HG02610 (cell line): ENCODE data around the gene C16orf74.

Source experiments
- ATAC-seq: cut with Tn5 transposase; IDR thresholded peaks from one replicate; pipeline ENCODE4 v1.9.1; 2021; ENCODE audit warnings: mild to moderate bottlenecking, moderate library complexity; ENCODE audit not compliant: unreplicated experiment

Gene C16orf74

DNA sequence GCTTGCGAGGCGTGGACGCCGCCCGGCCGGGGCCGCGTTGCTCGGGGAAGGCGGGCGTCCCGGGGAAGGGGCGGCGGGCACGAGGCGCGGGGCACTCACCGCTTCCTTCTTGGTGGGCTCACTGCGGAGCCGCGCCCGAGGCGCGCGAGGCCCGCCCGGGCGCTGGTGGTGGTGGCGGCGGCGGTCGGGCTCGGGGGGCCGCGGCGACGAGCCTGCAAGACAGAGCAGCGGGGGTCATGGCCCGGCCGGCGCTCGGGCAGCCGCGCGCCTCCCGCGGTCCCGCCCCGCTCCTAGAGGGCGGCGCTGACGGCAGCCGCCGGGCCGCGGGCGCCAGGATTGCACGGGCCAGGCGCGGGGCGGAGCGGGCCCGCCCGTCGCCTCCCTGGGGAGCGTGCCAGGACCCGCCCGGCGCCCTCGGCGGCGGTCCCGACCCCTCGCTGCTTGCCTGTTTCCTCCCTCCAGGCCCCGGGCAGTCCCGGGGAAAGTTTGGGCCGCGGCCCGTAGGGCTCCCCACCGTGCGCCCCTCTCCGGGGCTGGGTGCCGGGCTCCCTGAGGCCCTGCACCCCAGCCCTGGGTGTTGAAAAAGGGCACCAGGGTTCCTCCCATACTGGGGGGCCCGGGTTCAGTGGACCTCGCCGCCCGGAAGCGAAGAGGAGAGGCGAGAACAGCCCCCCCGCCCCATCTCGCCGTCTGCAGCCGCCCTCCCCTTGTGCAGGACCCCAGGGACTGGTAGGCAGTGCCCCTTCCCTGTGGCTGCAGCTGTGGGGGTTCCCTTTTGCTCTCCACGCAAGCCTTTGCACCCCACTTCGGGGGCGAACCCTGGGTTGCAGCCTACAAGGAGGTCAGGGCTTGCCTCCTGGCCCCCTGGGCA, at the start of gene C16orf74:
TSS of gene C16orf74 (minus strand) at position 270 of the 871 bp plus-strand sequence. CDS start 15,879 bp downstream, outside the sequence.
- ATAC-seq = peak; percentile 43

DNA sequence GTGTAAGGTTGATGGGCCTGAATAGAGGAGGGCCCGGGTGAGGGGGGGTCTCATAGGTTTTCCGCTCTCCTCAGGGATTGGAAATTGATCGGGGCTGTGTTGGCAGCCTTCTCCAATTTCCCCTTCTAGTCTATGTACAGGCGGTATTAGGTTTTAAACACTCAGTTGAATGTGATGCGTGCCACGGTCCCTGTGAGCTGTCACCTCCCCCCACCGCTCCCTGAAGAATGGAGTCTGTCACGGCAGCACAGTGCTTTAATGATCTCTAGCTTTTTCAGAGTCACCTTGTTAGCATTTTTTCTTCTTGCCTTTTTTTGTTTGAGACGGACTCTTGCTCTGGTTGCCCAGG, 49.4 kb upstream of the C16orf74 start:
- ATAC-seq = no peak

DNA sequence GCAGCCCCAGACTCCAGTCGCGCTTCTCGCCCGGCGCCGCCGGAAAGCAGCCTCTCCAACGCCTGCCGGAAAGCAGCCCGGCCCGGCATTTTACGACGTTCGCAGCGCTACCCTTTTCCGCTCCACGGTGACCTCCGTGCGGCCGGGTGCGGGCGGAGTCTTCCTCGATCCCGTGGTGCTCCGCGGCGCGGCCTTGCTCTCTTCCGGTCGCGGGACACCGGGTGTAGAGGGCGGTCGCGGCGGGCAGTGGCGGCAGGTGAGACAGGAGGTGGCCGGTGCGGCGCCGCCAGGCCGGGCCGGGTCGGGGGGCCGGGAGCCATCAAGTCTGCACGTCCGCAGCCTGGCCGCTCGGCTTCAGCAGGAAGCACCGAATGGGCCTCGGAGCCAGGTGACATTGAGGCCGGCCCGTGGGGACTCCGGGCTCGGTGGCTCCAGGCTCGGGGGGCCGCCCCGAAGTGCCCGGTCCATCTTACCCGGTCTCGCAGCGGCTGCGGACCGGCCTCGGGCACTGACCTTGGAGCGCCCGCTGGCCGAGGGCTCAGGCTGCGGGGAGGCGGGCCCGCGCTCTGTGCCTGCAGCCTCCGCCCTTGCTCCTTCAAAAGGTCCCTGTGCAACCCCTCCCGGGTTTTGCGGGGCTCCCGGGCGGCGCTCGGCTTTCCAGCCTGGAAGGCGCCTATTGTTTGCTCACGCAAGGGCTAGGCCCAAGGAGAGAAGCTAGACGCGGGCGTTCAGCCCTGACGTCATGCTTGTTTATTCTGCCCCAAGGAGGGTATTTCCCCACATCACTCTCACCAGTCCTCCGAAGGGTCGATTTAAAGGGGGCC, 48.8 kb upstream of the C16orf74 start, which contains the start of the genes COX4I1 and EMC8:
TSS of gene COX4I1 (plus strand) at position 199 of the 824 bp plus-strand sequence. CDS start 1,511 bp downstream, outside the sequence.
TSS of gene EMC8 (minus strand) at position 48 of the 824 bp plus-strand sequence. CDS start 249 bp downstream, outside the sequence.
- peak; percentile 80 for ATAC-seq

GRCh38 chr16:85798901-85799496, 48.1 kb upstream of the C16orf74 start:
- peak; percentile 21 for ATAC-seq

GRCh38 chr16:85798283-85798776, 47.4 kb upstream of the C16orf74 start:
- no peak for ATAC-seq

DNA sequence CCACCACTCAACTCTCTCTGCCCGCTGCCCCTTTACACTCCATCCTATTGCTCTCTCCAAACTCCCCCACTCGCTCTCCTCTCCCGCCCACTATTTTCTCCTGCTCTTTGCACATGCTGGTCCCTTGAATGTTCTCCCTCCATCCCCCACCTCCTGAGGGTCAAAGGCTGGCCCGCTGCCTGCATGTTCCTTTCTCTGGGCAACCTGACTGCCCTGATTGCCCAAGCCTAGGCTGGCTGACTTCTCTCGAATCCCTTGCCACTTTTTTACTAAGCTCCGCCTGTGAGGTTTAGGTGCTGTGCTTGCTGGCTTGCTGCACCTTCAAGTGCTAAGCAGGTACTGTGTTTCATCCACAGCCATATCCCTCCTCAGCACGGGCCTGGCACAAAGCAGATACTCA, 45.7 kb upstream of the C16orf74 start:
- no peak for ATAC-seq

DNA sequence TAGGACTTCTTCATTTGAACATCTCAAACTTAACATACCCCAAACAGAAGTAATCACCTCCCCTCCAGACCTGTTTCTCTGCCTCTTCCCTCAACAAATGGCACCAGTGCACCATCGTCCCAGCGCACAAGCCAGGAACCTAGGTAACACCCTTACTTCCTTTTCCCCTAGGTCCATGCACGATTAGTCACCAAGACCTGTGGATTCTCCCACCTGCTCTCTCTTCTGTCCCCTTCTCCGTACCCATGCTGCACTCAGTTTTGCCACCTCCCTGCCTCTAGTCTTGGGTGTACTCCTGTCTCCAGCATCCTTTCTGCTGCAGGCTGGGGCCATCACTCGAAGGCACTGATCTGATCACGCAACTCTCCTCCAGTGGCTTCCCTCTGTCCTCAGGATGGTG, 45.3 kb upstream of the C16orf74 start:
- ATAC-seq = no peak

- ATAC-seq = no peak
Measured at GRCh38 chr16:85794696-85795095, 43.8 kb upstream of the C16orf74 start.

DNA sequence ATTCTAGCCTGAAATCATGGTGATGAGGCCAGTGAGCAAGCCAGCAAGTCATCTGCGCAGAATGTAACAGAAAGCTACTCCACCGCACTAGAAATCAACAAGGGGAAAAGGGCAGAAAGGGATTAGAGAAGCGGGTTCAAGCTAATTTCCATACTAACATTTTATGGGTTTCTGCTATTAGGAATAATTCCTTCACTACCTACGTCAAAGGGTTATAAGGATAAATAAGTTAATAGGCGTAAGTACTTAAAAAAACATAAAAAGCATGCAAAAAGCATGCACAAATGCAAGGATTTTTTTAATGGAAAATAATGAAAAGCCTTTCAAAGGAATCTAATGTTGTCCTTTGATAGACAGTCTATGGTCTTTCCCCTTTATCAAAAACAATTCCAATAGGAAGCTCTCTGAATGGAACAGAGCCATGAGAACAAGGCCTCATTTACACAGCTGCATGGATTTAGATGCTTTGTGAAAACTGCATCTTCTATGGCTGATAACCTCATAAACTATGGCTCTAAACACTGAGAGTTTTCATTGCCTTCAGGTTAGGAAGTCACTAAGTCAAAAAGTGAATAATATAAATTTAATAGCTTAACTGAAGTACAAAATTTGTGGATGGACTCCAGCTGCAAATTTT, 42.9 kb upstream of the C16orf74 start:
- ATAC-seq = no peak

DNA sequence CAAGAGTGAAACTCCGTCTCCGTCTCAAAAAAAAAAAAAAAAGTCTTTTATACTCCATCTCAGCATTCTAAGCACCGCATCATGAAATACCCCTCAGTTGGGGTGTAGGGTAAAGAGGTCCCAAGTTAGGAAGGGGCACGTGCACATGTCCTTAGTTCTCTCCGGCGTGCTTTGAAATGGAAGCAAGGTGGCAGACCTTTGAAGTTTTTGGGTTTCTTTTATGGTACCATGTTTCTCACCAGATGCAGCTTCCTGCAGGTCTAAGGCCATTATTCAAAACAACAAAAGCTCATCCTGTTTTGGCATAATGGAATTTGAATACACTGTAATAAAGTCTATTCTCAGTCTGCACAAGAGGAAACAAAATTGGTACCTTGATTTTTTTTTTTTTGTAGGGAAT, 38.9 kb upstream of the C16orf74 start:
- no peak for ATAC-seq

DNA sequence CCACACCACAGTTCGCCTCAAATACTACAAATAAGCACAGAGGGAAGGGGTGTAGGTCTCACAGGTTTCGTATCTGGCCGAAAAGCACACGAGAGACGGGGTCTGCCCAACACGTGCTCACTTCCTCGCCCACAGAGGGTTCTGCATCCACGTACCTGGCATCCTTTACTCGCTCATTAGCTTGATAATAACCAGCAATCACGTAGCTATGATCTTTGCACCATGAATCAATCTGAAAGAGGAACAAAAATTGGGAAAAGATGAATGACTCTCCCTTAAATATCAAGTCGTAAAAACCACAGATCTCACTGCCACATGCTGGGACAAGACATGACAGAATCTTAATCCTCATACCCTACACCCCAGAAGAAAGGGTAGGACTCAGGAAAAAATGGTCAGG, 37.9 kb upstream of the C16orf74 start:
- ATAC-seq = no peak

DNA sequence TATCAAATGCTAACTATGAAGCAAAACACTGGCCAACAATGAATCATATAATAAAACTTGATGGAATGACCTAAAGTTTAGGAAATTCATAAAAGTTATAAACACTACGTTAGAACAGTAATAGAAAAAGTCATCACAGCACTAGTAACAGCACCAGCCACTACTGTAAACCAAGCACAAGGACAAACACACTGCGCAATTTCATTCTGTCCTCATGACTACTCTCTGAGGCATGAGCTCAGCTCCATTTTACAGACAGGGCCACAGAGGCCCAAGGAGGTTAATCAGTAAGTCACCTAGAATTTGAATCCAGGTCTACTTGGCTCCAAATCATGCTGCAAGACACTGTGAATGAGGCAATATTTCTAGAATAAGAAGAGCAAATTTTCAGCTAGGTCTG, 35.0 kb upstream of the C16orf74 start:
- no peak for ATAC-seq

DNA sequence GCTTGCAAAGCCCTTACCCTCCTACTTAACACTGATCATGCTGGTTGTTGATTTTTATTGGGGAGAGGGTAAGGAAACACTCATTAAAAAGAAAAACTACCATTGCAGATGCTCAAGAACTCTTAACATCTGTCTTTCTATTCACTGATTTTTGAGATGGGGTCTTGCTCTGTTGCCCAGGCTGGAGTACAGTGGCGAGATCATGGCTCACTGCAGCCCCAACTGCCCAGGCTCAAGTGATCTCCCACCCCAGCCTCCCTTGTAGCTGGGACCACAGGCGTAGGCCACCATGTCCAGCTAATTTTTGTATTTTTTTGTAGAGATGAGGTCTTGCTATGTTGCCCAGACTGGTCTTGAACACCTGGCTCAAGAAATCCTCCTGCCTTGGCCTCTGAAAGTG, 33.9 kb upstream of the C16orf74 start:
- no peak for ATAC-seq

DNA sequence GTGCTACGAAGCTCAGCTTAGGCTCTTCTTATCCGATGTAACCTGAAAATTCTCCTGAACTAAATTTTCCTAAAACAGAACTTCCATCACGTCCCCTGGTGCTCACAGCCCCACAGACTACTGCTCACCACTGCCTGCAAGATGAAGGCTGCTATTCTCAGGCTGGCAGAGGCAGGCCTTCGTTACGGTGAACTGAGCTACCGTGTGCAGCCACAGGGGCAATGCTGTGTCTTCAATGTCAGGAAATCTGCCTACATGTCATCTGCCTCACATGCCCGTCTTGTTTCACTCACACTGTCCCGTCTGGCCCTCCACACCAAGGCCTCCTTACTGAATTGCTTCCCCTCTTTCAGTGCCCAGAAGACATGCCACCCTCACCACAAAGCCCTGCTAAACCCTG, 32.5 kb upstream of the C16orf74 start:
- no peak for ATAC-seq

GRCh38 chr16:85782451-85782850, 31.6 kb upstream of the C16orf74 start:
- ATAC-seq = no peak

DNA sequence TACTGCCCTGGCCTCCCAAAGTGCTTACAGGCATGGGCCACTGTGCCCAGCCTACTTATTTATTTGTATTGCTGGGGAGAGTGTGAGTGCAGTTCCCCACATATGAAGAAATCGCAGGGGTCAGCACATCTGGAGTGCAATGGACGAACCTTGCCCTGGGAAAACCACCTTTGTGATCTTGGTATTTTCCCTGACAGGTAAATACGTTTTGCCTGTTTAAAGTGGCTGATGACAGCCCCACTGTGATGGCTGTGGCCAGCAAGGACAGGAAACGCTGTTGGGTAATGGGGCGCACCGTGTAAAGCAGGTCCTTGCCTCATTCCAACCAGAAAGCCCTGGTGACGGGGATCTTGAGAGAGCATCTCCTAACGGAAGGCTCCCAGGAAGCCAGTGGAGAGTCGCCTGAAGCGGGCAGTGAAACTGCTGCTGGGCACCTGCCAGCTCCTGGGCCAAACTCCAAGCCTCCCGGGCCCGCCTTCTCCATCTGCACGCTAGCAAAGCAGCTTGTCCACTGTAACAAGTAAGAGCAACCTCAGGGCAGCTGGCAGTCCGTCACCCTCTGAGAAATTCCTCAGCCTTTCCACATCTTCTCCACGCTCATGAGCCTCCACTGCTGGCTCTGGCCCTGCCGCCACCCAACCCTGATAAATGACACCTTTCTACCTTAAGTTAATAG, 30.9 kb upstream of the C16orf74 start:
- no peak for ATAC-seq

DNA sequence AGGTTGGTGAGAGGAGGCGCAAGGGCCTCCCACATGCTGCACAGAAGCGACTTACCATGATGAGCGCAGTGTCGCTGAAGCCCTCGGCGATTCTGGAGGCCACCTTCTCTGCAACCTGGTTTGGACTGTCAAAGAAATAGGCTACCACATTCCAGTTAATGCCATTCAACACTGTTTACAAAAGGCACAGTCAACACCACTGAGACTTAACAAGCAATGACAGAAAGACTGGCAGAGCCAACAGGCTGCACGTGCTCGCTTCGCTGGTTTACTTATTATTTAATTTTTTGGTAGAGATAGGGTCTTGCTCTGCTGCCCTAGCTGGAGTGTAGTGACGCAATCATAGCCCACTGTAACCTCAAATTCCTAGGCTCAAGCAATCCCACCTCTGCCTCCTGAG, 30.3 kb upstream of the C16orf74 start:
- no peak for ATAC-seq

DNA sequence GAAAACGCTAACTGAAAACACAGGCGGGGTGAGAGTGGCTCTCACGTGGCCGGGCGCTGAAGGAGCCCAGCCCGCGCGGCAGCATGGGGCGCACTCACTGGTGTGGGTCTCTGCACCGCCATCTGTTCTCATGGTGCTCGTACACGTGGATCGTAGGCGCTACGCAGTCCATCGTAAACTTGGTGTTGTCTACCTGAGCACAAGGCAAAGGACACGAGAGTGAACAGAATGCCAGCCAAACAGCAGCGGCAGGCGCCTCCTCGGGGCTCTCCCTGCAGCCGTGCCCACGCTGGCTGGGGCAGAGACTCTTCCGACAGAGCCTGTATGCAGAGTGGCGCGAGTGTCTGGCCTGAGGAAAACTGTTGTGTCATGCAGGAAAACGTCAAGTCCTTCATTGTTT, 29.4 kb upstream of the C16orf74 start:
- ATAC-seq = no peak

- no peak for ATAC-seq
Measured at GRCh38 chr16:85778873-85779272, 28.0 kb upstream of the C16orf74 start.
